Stimulated activated CD4-positive, alpha-beta T cell treated with anti-CD3 and anti-CD28 coated beads, Interleukin-4, amount 100 ng/mL, for 4 hours (primary cell): ENCODE results near the gene XPR1.
"Not testable (repeated sequence)": the region's sequence is repeated elsewhere in the genome, so short reads cannot be mapped to it uniquely, and the experiment has no call there.

Experiments
- DNase-seq, 2 experiments: peaks; one replicate each; pipeline ENCODE4 v3.0.0-alpha.2; 2020

The XPR1 gene

GRCh38 chr1:180724055-180724454, 92.2 kb downstream of the XPR1 start:
- DNase-seq: no peak

GRCh38 chr1:180726024-180726423, 94.2 kb downstream of the XPR1 start:
- not testable (repeated sequence) for DNase-seq

DNA sequence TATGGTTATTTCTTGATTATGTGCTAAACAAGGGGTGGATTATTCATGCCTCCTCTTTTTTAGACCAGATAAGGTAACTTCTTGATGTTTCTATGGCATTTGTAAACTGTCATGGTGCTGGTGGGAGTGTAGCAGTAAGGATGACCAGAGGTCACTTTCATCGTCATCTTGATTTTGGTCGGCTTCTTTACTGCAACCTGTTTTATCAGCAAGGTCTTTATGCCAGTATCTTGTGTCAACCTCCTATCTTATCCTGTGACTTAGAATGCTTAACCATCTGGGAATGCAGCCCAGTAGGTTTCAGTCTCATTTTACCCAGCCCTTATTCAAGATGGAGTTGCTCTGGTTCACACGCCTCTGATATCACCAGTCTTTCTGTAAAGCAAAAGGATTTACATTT, 95.9 kb downstream of the XPR1 start:
- DNase-seq: not testable (repeated sequence)

GRCh38 chr1:180728472-180729106, 96.8 kb downstream of the XPR1 start:
- DNase-seq: no peak

- DNase-seq: no peak
These were observed 99.3 kb downstream of the XPR1 start for GRCh38 chr1:180731131-180731530.

GRCh38 chr1:180732866-180733265, 101.0 kb downstream of the XPR1 start:
- no peak for DNase-seq

- no peak for DNase-seq
These were observed 102.5 kb downstream of the XPR1 start for GRCh38 chr1:180734366-180734765.

- no peak for DNase-seq
These were observed 110.8 kb downstream of the XPR1 start for GRCh38 chr1:180742663-180743062.

DNA sequence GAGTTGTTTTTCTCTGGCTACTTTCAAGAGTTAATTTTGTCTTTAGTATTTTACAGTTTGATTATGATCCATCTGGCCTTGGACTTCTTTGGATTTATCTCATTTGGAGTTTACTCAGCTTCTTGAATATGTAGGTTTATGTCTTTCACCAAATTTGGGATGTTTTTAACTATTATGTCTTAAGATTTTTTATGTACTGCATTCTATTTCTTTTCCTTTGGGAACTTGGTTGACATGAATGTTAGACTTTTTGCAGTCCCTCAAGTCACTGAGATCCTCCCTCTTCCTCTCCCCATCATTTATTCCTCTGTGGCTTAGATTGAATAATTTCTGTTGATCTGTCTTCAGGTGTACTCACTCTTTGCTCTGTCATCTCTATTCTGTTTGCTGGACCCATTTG, 112.0 kb downstream of the XPR1 start:
- no peak for DNase-seq

- DNase-seq: no peak
These were observed 113.3 kb downstream of the XPR1 start for GRCh38 chr1:180745098-180745497.

GRCh38 chr1:180751921-180752320, 120.1 kb downstream of the XPR1 start:
- DNase-seq: no peak

DNA sequence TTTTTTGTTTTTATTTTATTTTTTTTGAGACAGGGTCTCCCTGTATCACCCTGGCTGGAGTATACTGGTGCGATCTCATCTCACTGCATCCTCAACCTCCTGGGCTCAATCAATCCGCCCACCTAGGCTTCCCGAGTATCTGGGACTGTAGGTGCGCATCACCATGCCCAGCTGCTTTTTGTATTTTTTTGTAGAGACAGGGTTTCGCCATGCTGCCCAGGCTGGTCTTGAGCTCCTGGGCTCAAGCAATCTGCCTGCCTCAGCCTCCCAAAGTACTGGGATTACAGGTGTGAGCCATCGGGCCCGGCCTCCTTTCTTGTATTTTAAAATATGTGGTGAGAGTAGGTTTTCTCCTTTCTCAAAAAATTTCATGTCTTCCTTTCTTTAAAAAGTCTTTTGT, 122.6 kb downstream of the XPR1 start:
- DNase-seq: no peak

- DNase-seq: no peak
These were observed 125.8 kb downstream of the XPR1 start for GRCh38 chr1:180757657-180758056.

DNA sequence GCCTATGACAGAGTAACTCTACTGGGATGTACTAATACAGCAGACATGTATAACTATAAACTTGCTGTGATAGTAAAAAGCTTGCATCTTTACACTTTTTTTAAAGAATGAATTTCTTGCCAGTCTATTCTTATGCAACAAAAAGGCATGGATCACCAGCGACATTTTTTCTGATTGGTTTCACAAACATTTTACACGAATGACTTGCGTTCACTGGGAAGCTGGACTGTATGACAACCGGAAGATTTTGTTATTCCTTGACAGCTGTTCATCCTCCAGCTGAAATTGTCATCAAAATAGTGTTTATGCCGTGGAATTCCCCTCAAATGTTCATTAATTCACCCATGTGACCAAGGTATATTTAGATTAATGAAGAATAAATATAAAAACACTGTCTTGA, 131.0 kb downstream of the XPR1 start:
- DNase-seq: no peak

DNA sequence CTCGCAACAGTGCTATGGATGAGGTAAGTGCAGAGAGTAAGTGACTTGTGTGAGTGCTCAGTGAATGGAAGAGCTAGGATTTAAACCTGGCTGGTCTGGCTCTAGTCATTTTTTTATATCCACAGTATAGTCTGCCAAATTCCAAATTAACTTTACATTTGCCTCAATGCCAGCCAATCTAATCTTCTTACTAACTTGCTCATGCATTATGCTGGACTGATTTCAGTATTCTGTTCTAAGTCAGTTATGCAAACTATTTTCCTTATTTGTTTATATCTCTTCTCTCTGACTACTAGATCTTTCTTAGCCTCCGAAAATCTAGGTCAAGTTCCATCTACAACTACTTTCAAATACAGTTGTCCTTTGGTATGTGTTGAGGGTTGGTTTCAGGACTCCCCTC, 133.3 kb downstream of the XPR1 start:
- DNase-seq: no peak

- no peak for DNase-seq
These were observed 138.1 kb downstream of the XPR1 start for GRCh38 chr1:180769889-180770288.

DNA sequence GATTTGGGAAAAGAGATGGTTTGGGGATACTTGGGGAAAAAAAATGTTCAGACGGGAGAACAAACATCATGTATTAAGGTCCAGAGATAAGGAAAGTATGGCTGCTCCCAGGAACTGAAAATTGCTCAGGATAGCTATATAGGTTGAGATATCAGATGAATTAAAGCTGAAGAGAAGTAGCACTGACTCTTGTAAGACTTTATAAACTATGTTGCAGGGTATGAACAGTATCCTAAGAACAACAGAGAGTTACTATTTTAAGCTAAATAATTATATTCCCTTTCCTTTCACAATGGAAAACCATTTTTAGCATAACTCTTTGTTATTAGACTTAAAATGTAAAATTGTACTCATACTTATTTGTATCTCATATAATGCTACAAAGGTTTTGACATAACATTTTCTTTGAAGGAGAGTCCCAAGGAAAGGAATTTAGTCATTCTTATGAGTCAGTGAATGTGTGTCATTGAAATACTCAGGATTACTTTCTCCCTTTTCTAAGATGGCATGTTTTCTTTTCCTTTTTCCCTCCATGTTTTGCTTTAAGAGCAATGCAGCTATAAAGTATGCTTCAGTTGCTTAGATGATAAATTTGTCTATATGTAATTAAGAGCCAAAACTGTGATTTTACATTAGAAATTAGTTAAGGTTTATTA, 141.5 kb downstream of the XPR1 start:
- DNase-seq: no peak

- DNase-seq: no peak
These were observed 144.0 kb downstream of the XPR1 start for GRCh38 chr1:180775801-180776200.

DNA sequence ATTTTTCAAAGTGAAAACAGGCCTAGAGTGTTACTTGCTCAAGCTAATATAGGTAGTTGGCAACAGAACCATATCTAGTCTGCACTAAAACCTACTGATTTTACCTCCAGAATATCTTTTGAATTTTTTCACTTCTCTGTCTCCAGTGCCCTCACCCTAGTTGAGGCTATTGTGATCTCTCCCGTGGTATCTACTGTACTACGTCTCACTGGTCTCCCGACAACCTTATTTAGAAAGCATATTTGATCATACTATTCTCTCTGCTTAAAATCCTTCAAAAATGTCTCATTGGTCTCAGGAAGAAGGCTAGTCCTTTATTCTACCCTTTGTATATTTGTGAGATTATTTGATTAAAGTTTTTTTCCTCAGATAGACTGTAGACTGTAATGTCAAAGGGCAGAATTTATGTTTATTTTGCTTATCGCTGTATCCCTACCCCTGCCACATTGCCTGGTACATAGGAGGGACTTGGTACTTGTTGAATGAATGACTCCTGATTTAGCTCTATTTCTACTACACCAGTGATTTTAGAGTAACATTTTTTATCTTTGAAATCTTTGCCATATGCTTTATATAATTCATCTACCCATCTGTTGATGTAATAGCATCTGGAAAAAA, 145.4 kb downstream of the XPR1 start:
- DNase-seq: no peak

GRCh38 chr1:180778782-180779398, 147.1 kb downstream of the XPR1 start:
- no peak for DNase-seq

- no peak for DNase-seq
These were observed 147.8 kb downstream of the XPR1 start for GRCh38 chr1:180779584-180779983.

GRCh38 chr1:180781718-180782117, 149.9 kb downstream of the XPR1 start:
- DNase-seq: no peak

GRCh38 chr1:180785291-180785690, 153.5 kb downstream of the XPR1 start:
- DNase-seq: no peak

GRCh38 chr1:180785887-180786286, 154.1 kb downstream of the XPR1 start:
- DNase-seq: no peak
